ENCODE results near the gene TMEM123. TPM values are rescaled to one million over a fixed set of nuclear protein-coding genes. Genes with fewer than 3 reads are reported as not detected.

The TMEM123 gene
- total and polyA plus RNA-seq, 2 of the 8 experiments (the other 6 are each of a cell fraction or from before 2014, with no cell fraction given) = 75.5 to 80.1 TPM

GRCh38 chr11:102457056-102457677, 4.6 kb upstream of the TMEM123 start:
- Histone ChIP-seq H4K8ac (ENCODE audit: extremely low read depth, insufficient read depth, low read length) (no peak overlapping the region), H4K20me1 (replicated peaks in 1 of 2; ENCODE audit: control insufficient read depth in 1 of 2, insufficient read depth in 2 of 2, low read length in 2 of 2) (no peaks in the 10 kb centered on the region), H3K4me1 (replicated peaks in 1 of 4; ENCODE audit: control insufficient read depth in 3 of 4, insufficient read depth in 4 of 4, low read length in 3 of 4) (peaks cover 3 to 16% (median 9%) of the 10 kb centered on the region in 4 experiments; a peak in 4 of 7 replicates), H3K79me2 (ENCODE audit: control insufficient read depth in 1 of 2, insufficient read depth in 2 of 2, low read length in 2 of 2) (no peaks in the 10 kb centered on the region), H2AFZ (ENCODE audit: low read length) (no peak overlapping the region), H3K4me3 (ENCODE audit: extremely low read depth in 1 of 4, insufficient read depth in 2 of 4, low read depth in 3 of 4, low read length in 4 of 4) (no peak overlapping the region), H3K56ac (replicated peaks; ENCODE audit: insufficient read length, low read depth, low read length) (no peak overlapping the region), H3K14ac (ENCODE audit: insufficient read length) (no peak overlapping the region), H2BK120ac (replicated peaks; ENCODE audit: low read depth, low read length) (no peak overlapping the region), H2AK5ac (ENCODE audit: low read depth, low read length) (no peak overlapping the region), H4K5ac (ENCODE audit: insufficient read length, low read depth, low read length) (no peak overlapping the region), H3K18ac (ENCODE audit: extremely low read depth, low read length) (no peak overlapping the region), H3K79me1 (ENCODE audit: low read depth, low read length) (no peaks in the 10 kb centered on the region), H3K27ac (ENCODE audit: low read depth, low read length) (no peak overlapping the region), H3K9ac (replicated peaks in 1 of 4; ENCODE audit: extremely low read depth in 1 of 4, low read depth in 3 of 4, low read length in 3 of 4) (no peak overlapping the region), H2BK20ac (ENCODE audit: low read length) (no peak overlapping the region), H4K91ac (replicated peaks; ENCODE audit: insufficient read length, low read length) (no peak overlapping the region), H3K4ac (replicated peaks; ENCODE audit: insufficient read length, low read depth, low read length) (no peak overlapping the region), H2BK15ac (ENCODE audit: low read length) (no peak overlapping the region), H3K23me2 (ENCODE audit: low read depth, low read length) (peaks cover 11% of the 10 kb centered on the region; the same call in 1 of the 2 replicates), H3K27me3 (replicated peaks in 1 of 4; ENCODE audit: control insufficient read depth in 3 of 4, extremely low read depth in 1 of 4, insufficient read depth in 3 of 4, low read length in 3 of 4) (peaks cover 0 to 9% (median 3%) of the 10 kb centered on the region in 4 experiments; a peak in 3 of 7 replicates), H2BK12ac (ENCODE audit: low read depth, low read length) (no peak overlapping the region), H2BK5ac (ENCODE audit: low read depth, low read length) (no peak overlapping the region), H3K23ac (ENCODE audit: insufficient read length) (no peak overlapping the region), H3K4me2 (ENCODE audit: insufficient read depth in 1 of 2, low read depth in 2 of 2, low read length in 2 of 2) (no peak overlapping the region), H3K9me3 (ENCODE audit: insufficient read depth in 2 of 2, low read depth in 1 of 2, low read length in 1 of 2) (no peaks in the 10 kb centered on the region), H3K36me3 (ENCODE audit: control insufficient read depth in 2 of 4, insufficient read depth in 4 of 4, low read length in 3 of 4) (no peaks in the 10 kb centered on the region)
- 84% methylated on average over 3 of the region's 3 CpGs; no CpG with 5 or more reads in 1 of the 2 experiments for WGBS, 2 experiments (ENCODE audit: extremely low coverage in 1 of 2, insufficient coverage in 1 of 2, insufficient read length in 1 of 2, insufficient replicate concordance in 2 of 2, low coverage in 1 of 2, low lambda C conversion rate in 2 of 2, missing lambda C conversion rate in 1 of 2)
- no peak for FAIRE-seq
- no peak for DNase-seq (ENCODE audit: low read depth in 1 of 2, low spot score in 2 of 2)
- ChIA-PET CTCF (ENCODE audit: partially characterized antibody) (interaction anchor here (0.6 to 1.3 kb wide), 2 partner anchors 90 to 1029 kb away, joined by 3 to 4 read pairs; no protein-coding TSS in a partner anchor), POLR2A (ENCODE audit: partially characterized antibody) (no interaction called here)
- TF ChIP-seq PHF8 (conservative IDR thresholded peaks at IDR 0.05; ENCODE audit: low read depth, low read length) (no peak), CEBPB (IDR thresholded peaks at IDR 0.05; ENCODE audit: low read depth, low read length) (no peak), CHD1 (IDR thresholded peaks at IDR 0.05; ENCODE audit: low read depth, low read length) (no peak), TEAD4 (IDR thresholded peaks at IDR 0.05; ENCODE audit: low read depth, low read length) (no peak), NANOG (IDR thresholded peaks at IDR 0.05; ENCODE audit: insufficient read depth, low read depth, low read length, poor library complexity, severe bottlenecking) (no peak), MAFK (IDR thresholded peaks at IDR 0.05; ENCODE audit: low read depth, low read length) (no peak), SIN3A (conservative IDR thresholded peaks at IDR 0.05 in 1 of 2, IDR thresholded peaks at IDR 0.05 in 1 of 2; ENCODE audit: low read depth in 1 of 2, low read length in 2 of 2) (no peak), CREB1 (IDR thresholded peaks at IDR 0.05) (no peak), CBX5 (IDR thresholded peaks at IDR 0.05; ENCODE audit: low read depth, low read length) (no peak), EP300 (IDR thresholded peaks at IDR 0.05; ENCODE audit: borderline replicate concordance in 1 of 2, low read depth in 2 of 2, low read length in 2 of 2) (no peak), NRF1 (IDR thresholded peaks at IDR 0.05; ENCODE audit: low read depth, low read length) (no peak), TCF12 (IDR thresholded peaks at IDR 0.05; ENCODE audit: low read depth, low read length) (no peak), FOSL1 (IDR thresholded peaks at IDR 0.05; ENCODE audit: insufficient read depth, low read depth, low read length) (no peak)
